HUES6 (cell line): ENCODE results near the gene PPDPF.

Source experiments
- H3K27ac ChIP-seq: 2 replicates; pipeline ENCODE4 v1.7.0; 2013; ENCODE audit warnings: low read depth, mild to moderate bottlenecking, low read length, inconsistent platforms
- H3K27me3 ChIP-seq: 2 replicates; pipeline ENCODE4 v1.6.1; 2013; ENCODE audit warnings: low read length; ENCODE audit not compliant: control insufficient read depth, insufficient read depth
- H3K36me3 ChIP-seq: 2 replicates; pipeline ENCODE4 v1.6.1; 2013; ENCODE audit warnings: low read length; ENCODE audit not compliant: control insufficient read depth, insufficient read depth
- H3K4me1 ChIP-seq: 2 replicates; pipeline ENCODE4 v1.6.1; 2013; ENCODE audit warnings: low read length; ENCODE audit not compliant: control insufficient read depth, insufficient read depth
- H3K4me3 ChIP-seq: 2 replicates; pipeline ENCODE4 v1.5.1; 2013; ENCODE audit warnings: low read depth, low read length
- H3K9ac ChIP-seq: one replicate; pipeline ENCODE4 v1.6.1; 2013; ENCODE audit warnings: mild to moderate bottlenecking, low read length
- H3K9me3 ChIP-seq: 2 replicates; pipeline ENCODE4 v1.6.1; 2013; ENCODE audit warnings: low read depth, low read length; ENCODE audit not compliant: control insufficient read depth, insufficient read depth

The PPDPF gene

DNA sequence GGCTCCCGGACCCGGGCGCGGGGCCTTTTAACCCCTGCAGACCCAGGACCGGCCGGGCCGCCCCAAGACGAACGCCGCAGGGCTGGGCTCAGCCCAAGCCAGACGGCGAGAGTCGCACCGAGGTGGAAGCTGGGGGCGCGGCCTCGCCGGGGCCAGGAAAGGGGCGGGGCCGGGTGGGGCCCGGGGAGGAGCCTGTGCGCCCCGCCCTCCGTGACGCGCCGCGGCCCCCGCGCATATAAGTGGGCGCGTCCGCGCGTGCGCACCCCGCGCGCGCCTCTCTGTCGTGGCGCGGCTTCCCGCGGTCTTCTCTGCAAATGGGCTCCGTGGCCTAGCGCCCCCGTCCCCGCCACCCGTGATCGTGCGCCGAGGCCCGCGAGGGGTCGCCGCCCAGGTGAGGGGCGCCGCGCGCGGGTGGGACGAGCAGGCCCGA is at the start of gene PPDPF:
Gene PPDPF (plus strand): TSS at position 262 of the 430 bp plus-strand sequence. CDS start 544 bp downstream, outside the sequence.
- H3K27me3 ChIP-seq, result peaks cover 14% of the 10 kb centered on the region
- peak within 1 kb of the TSS; percentile 75 for H3K9ac ChIP-seq
- H3K36me3 ChIP-seq, result peaks cover 19% of the 10 kb centered on the region
- H3K4me1 ChIP-seq, result peaks cover 10% of the 10 kb centered on the region
- peak within 1 kb of the TSS; percentile 79 for H3K4me3 ChIP-seq
- peak within 1 kb of the TSS; percentile 71; the same call in 1 of the 2 replicates for H3K27ac ChIP-seq
- peaks cover 6% of the 10 kb centered on the region for H3K9me3 ChIP-seq

GRCh38 chr20:63471002-63471716 is 49.4 kb upstream of the PPDPF start:
- H3K4me1 ChIP-seq, result peaks cover 15% of the 10 kb centered on the region; the same call in 1 of the 2 replicates
- H3K27ac ChIP-seq, result no peak overlapping the region
- no peak overlapping the region for H3K9ac ChIP-seq
- no peaks in the 10 kb centered on the region for H3K9me3 ChIP-seq
- peaks cover 66% of the 10 kb centered on the region for H3K27me3 ChIP-seq
- no peaks in the 10 kb centered on the region for H3K36me3 ChIP-seq
- peak overlapping the region; percentile 74 for H3K4me3 ChIP-seq

GRCh38 chr20:63471717-63471980 is 48.9 kb upstream of the PPDPF start:
- no peaks in the 10 kb centered on the region for H3K36me3 ChIP-seq
- no peak overlapping the region for H3K27ac ChIP-seq
- no peak overlapping the region for H3K9ac ChIP-seq
- H3K27me3 ChIP-seq, result peaks cover 66% of the 10 kb centered on the region
- H3K4me1 ChIP-seq, result peaks cover 15% of the 10 kb centered on the region; the same call in 1 of the 2 replicates
- H3K4me3 ChIP-seq, result peak overlapping the region; percentile 74
- no peaks in the 10 kb centered on the region for H3K9me3 ChIP-seq

DNA sequence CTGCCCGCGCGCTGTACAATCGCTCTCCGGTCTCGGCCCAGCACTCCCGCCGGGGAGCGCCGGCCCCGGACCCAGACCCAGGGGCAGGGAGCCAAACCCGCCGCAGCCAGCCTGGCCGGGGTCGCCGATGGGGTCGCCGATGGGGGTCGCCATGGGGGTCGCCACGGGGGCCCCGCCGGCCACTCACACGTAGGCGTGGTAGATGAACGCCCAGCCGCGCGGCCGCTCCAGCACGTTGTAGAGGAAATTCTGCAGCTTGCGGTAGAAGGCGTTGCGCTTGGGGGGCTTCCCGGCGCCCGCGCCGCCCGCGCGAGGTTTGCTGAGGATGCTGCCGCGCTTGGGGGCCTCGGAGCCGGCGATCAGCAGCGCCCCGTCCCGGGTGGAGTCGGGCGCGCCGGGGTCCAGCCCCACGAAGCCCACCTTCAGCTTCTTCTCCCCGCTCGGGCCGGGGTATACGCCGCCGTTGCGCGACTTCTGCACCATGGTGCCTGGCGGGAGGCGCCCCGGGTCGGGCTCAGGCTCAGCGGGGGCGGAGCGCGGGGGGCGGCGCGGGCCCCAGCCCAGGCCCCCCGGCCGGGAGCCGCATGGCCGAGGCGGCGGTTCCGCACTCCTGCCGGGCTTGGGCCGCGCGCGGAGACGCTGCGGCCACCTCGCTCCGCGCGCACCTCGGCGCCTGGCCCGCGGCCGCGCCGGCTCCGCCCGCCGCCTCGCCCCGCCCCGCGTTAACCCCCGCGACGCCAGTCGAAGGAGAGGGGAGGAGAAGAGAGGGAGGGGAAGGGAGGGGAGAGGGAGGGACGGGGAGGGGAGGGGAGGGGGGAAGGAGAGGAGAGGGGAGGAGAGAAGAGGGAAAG is 48.4 kb upstream of the PPDPF start, which contains the start of gene KCNQ2:
Gene KCNQ2 (minus strand): TSS at position 675 of the 851 bp plus-strand sequence. CDS start 192 bp downstream, at position 483.
- Histone ChIP-seq H3K36me3 (no peaks in the 10 kb centered on the region), H3K9ac (no peak within 1 kb of the TSS), H3K4me3 (peak within 1 kb of the TSS; percentile 74), H3K27ac (no peak within 1 kb of the TSS), H3K4me1 (peaks cover 18% of the 10 kb centered on the region; the same call in 1 of the 2 replicates), H3K27me3 (peaks cover 70% of the 10 kb centered on the region), H3K9me3 (no peaks in the 10 kb centered on the region)

DNA sequence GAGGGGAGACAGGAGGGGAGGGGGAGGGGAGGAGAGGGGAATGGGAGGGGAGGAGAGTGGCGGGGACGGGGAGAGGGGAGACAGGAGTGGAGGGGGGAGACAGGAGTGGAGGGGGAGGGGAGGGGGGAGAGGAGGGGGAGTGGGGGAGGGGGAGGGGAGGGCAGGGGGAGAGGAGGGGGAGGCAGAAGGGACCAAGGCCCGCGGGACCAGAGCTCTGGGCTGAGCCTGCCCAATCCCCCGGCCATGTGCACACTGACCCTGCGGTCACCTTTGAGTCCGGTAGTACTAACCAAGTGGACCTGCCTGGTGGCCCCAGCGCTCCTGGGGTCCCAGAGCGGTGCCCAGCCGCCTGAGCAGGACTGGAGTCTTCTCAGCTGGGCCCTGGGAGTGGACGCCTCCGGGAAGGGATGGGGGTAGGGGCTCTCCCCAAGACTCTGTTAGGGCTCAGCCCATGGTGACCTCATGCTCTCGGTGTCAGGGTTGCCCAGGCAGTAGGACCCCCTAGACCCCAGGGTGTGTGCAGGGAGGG is 47.6 kb upstream of the PPDPF start:
- Histone ChIP-seq H3K27me3 (peaks cover 72% of the 10 kb centered on the region), H3K9me3 (no peaks in the 10 kb centered on the region), H3K4me3 (no peak overlapping the region), H3K36me3 (no peaks in the 10 kb centered on the region), H3K27ac (no peak overlapping the region), H3K9ac (no peak overlapping the region), H3K4me1 (peaks cover 19% of the 10 kb centered on the region; the same call in 1 of the 2 replicates)

- H3K36me3 ChIP-seq, result no peaks in the 10 kb centered on the region
- H3K27ac ChIP-seq, result no peak overlapping the region
- H3K27me3 ChIP-seq, result peaks cover 78% of the 10 kb centered on the region
- no peaks in the 10 kb centered on the region for H3K9me3 ChIP-seq
- H3K4me1 ChIP-seq, result peaks cover 19% of the 10 kb centered on the region; the same call in 1 of the 2 replicates
- H3K4me3 ChIP-seq, result no peak overlapping the region
- H3K9ac ChIP-seq, result no peak overlapping the region
Observed at GRCh38 chr20:63473555-63474449, 46.8 kb upstream of the PPDPF start.

- Histone ChIP-seq H3K9ac (no peak overlapping the region), H3K27me3 (peaks cover 69% of the 10 kb centered on the region)
Observed at GRCh38 chr20:63475209-63475608, 45.4 kb upstream of the PPDPF start.

DNA sequence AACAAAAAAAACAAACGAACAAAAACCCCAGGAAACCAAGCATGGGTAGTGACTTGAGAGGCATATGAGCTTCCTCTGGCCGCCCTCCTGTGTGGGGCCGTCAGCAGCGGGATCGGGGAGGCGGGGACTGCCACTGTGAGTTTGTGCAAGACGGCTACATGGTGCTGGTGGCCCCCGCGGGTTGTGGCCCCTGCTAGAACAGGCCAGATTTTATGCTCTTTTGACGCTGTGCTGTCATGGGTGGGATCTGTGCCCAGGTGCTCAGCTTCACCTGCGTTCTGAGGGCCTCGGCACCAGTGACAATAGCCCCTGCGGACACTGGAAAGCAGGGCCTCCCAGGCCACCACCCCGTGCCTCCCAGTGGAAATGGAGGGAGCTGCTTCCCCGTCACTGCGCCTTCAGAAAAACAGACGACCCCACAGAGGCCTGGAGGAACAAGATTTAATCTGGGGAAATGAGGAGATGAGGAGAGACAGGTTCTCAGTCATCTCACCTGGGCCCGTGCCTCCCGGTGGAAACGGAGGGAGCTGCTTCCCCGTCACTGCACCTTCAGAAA is 43.4 kb upstream of the PPDPF start:
- H3K36me3 ChIP-seq, result no peaks in the 10 kb centered on the region
- H3K9me3 ChIP-seq, result no peaks in the 10 kb centered on the region
- H3K27ac ChIP-seq, result no peak overlapping the region
- H3K9ac ChIP-seq, result no peak overlapping the region
- no peak overlapping the region for H3K4me3 ChIP-seq
- H3K27me3 ChIP-seq, result peaks cover 54% of the 10 kb centered on the region
- H3K4me1 ChIP-seq, result peaks cover 19% of the 10 kb centered on the region

More at GRCh38 chr20:63475209-63475608, 45.4 kb upstream of the PPDPF start:
- Histone ChIP-seq H3K9me3 (no peaks in the 10 kb centered on the region), H3K4me1 (peaks cover 18% of the 10 kb centered on the region; the same call in 1 of the 2 replicates), H3K4me3 (no peak overlapping the region), H3K27ac (no peak overlapping the region), H3K36me3 (no peaks in the 10 kb centered on the region)

DNA sequence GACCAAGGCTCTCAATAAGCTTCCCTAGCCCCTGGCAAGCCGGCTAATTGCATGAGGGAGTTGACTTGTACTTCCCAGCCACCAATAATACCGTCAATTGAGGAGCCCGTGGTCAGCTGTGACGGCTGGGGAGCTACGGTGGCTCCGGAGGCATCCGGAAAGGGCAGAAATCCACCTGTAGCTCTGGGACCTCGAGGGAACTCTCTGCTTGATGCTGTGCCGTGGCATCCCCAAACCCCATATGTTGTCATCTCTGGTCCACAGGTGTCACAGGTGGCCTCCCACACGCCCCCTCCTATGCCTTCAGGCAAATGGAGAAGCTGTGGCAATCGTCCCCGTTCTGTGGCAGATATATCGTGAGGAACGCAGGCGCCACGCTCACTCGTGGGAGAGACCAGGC is 42.6 kb upstream of the PPDPF start:
- Histone ChIP-seq H3K9ac (no peak overlapping the region), H3K4me3 (no peak overlapping the region), H3K4me1 (peaks cover 22% of the 10 kb centered on the region), H3K9me3 (no peaks in the 10 kb centered on the region), H3K36me3 (no peaks in the 10 kb centered on the region), H3K27me3 (peaks cover 52% of the 10 kb centered on the region), H3K27ac (no peak overlapping the region)
